ENCODE data around the gene C1QTNF12.
A peak's percentile ranks its signal among the peaks of the same experiment; 100 is the strongest.
"Not testable (repeated sequence)": the region's sequence is repeated elsewhere in the genome, so short reads cannot be mapped to it uniquely, and the experiment has no call there.

Gene C1QTNF12

GRCh38 chr1:1259540-1259939 is 13.0 kb upstream of the C1QTNF12 start:
- no peak for DNase-seq (ENCODE audit: low read depth in 2 of 2)

GRCh38 chr1:1259119-1259488 is 12.6 kb upstream of the C1QTNF12 start:
- no peak for DNase-seq (ENCODE audit: low read depth in 2 of 2)

- DNase-seq (ENCODE audit: low read depth in 2 of 2), result no peak
Observed at GRCh38 chr1:1256956-1257871, 10.7 kb upstream of the C1QTNF12 start.

GRCh38 chr1:1255611-1256010 is 9.1 kb upstream of the C1QTNF12 start:
- no peak for DNase-seq (ENCODE audit: low read depth in 2 of 2)

GRCh38 chr1:1255078-1255477 is 8.6 kb upstream of the C1QTNF12 start:
- DNase-seq (ENCODE audit: low read depth in 2 of 2), result no peak

GRCh38 chr1:1254667-1254998 is 8.1 kb upstream of the C1QTNF12 start:
- DNase-seq (ENCODE audit: low read depth in 2 of 2), result no peak

- DNase-seq (ENCODE audit: low read depth in 2 of 2), result no peak
Observed at GRCh38 chr1:1253972-1254666, 7.6 kb upstream of the C1QTNF12 start.

- no peak for DNase-seq (ENCODE audit: low read depth in 2 of 2)
Observed at GRCh38 chr1:1253314-1253713, 6.8 kb upstream of the C1QTNF12 start.

- DNase-seq (ENCODE audit: low read depth in 2 of 2), result peak; percentile 53 to 59
Observed at GRCh38 chr1:1250786-1251284, 4.3 kb upstream of the C1QTNF12 start.

- not testable (repeated sequence) for DNase-seq (ENCODE audit: low read depth in 2 of 2)
Observed at GRCh38 chr1:1248009-1248913, 1.7 kb upstream of the C1QTNF12 start.

- DNase-seq (ENCODE audit: low read depth in 2 of 2), result no peak
Observed at GRCh38 chr1:1247341-1247913, 905 bp upstream of the C1QTNF12 start.

GRCh38 chr1:1245817-1246576 is 525 bp downstream of the C1QTNF12 start:
- DNase-seq (ENCODE audit: low read depth in 2 of 2), result no peak

- no peak for DNase-seq (ENCODE audit: low read depth in 2 of 2)
Observed at GRCh38 chr1:1245178-1245816, 1.2 kb downstream of the C1QTNF12 start.

GRCh38 chr1:1244192-1244811 is 2.2 kb downstream of the C1QTNF12 start:
- no peak for DNase-seq (ENCODE audit: low read depth in 2 of 2)

- no peak for DNase-seq (ENCODE audit: low read depth in 2 of 2)
Observed at GRCh38 chr1:1243807-1244191, 2.7 kb downstream of the C1QTNF12 start.

- no peak for DNase-seq (ENCODE audit: low read depth in 2 of 2)
Observed at GRCh38 chr1:1243266-1243660, 3.3 kb downstream of the C1QTNF12 start.

- no peak for DNase-seq (ENCODE audit: low read depth in 2 of 2)
Observed at GRCh38 chr1:1242461-1243265, 3.9 kb downstream of the C1QTNF12 start.

- DNase-seq (ENCODE audit: low read depth in 2 of 2), result no peak
Observed at GRCh38 chr1:1241588-1242219, 4.8 kb downstream of the C1QTNF12 start.
